PC-3 (cell line): Measurements from ENCODE around the gene PEA15.

Experiments
- CTCF ChIP-seq: fragments of 300-600 bp; sonication (generic); conservative IDR thresholded peaks from 2 replicates; pipeline ENCODE4 v1.5.1; 2017; ENCODE audit warnings: antibody characterized with exemption, low read depth, mild to moderate bottlenecking, low read length
- EZH2phosphoT487 ChIP-seq: fragments of 300-600 bp; sonication (generic); IDR thresholded peaks from 2 replicates; pipeline ENCODE4 v1.6.1; 2018; ENCODE audit warnings: mild to moderate bottlenecking, antibody characterized with exemption, low read length, borderline replicate concordance

GRCh38 chr1:160238408-160238807, 33.2 kb downstream of the PEA15 start:
- TF ChIP-seq EZH2phosphoT487 (no peak), CTCF (no peak)
